HG02678 (cell line): ENCODE measurements around the gene PTPRG.
"Not testable (repeated sequence)": the region's sequence is repeated elsewhere in the genome, so short reads cannot be mapped to it uniquely, and the experiment has no call there.

Experiments used
- ATAC-seq: cut with Tn5 transposase; IDR thresholded peaks from one replicate; pipeline ENCODE4 v1.9.1; 2021; ENCODE audit warnings: mild to moderate bottlenecking, moderate library complexity; ENCODE audit not compliant: unreplicated experiment

Gene PTPRG

GRCh38 chr3:61681636-61682035 lies 120.3 kb downstream of the PTPRG start:
- no peak for ATAC-seq

GRCh38 chr3:61682671-61683548 lies 121.5 kb downstream of the PTPRG start:
- no peak for ATAC-seq

- no peak for ATAC-seq
These were observed 122.3 kb downstream of the PTPRG start for GRCh38 chr3:61683549-61684236.

- ATAC-seq, result no peak
These were observed 123.0 kb downstream of the PTPRG start for GRCh38 chr3:61684386-61684785.

- no peak for ATAC-seq
These were observed 124.4 kb downstream of the PTPRG start for GRCh38 chr3:61685755-61686154.

GRCh38 chr3:61686228-61686648 lies 124.9 kb downstream of the PTPRG start:
- ATAC-seq, result no peak

GRCh38 chr3:61687206-61687605 lies 125.8 kb downstream of the PTPRG start:
- no peak for ATAC-seq

- no peak for ATAC-seq
These were observed 126.4 kb downstream of the PTPRG start for GRCh38 chr3:61687663-61688306.

GRCh38 chr3:61688307-61688984 lies 127.1 kb downstream of the PTPRG start:
- no peak for ATAC-seq

- no peak for ATAC-seq
These were observed 128.6 kb downstream of the PTPRG start for GRCh38 chr3:61690016-61690415.

- ATAC-seq, result no peak
These were observed 130.1 kb downstream of the PTPRG start for GRCh38 chr3:61691466-61691865.

- ATAC-seq, result no peak
These were observed 135.9 kb downstream of the PTPRG start for GRCh38 chr3:61697301-61697700.

GRCh38 chr3:61698278-61699072 lies 137.1 kb downstream of the PTPRG start:
- ATAC-seq, result not testable (repeated sequence)

GRCh38 chr3:61699622-61700021 lies 138.3 kb downstream of the PTPRG start:
- ATAC-seq, result no peak

GRCh38 chr3:61701011-61701410 lies 139.6 kb downstream of the PTPRG start:
- ATAC-seq, result no peak

- ATAC-seq, result no peak
These were observed 141.1 kb downstream of the PTPRG start for GRCh38 chr3:61702453-61702852.

GRCh38 chr3:61704807-61705206 lies 143.4 kb downstream of the PTPRG start:
- no peak for ATAC-seq

GRCh38 chr3:61707492-61707891 lies 146.1 kb downstream of the PTPRG start:
- no peak for ATAC-seq

- not testable (repeated sequence) for ATAC-seq
These were observed 149.5 kb downstream of the PTPRG start for GRCh38 chr3:61710920-61711319.

GRCh38 chr3:61714225-61714624 lies 152.9 kb downstream of the PTPRG start:
- ATAC-seq, result no peak
